Kidney capillary endothelial cell (primary cell): ENCODE measurements around the gene FRRS1L.

Experiments
- DNase-seq: peaks from one replicate; pipeline ENCODE4 v3.0.0-alpha.2; 2018; ENCODE audit warnings: low spot score

The FRRS1L gene

GRCh38 chr9:109166771-109167601, at the start of gene FRRS1L:
Gene FRRS1L, minus strand, starts transcription at chr9:109167249. Its CDS starts 111 bp downstream, at chr9:109167138.
- DNase-seq: no peak

- no peak for DNase-seq
Observed at GRCh38 chr9:109214414-109214813, 47.4 kb upstream of the FRRS1L start.

GRCh38 chr9:109213285-109214121, 46.5 kb upstream of the FRRS1L start:
- DNase-seq: no peak

GRCh38 chr9:109212768-109213167, 45.7 kb upstream of the FRRS1L start:
- no peak for DNase-seq

GRCh38 chr9:109206670-109207069, 39.6 kb upstream of the FRRS1L start:
- DNase-seq: no peak

GRCh38 chr9:109205526-109205925, 38.5 kb upstream of the FRRS1L start:
- DNase-seq: no peak

- DNase-seq: no peak
Observed at GRCh38 chr9:109203761-109204360, 36.8 kb upstream of the FRRS1L start.

- no peak for DNase-seq
Observed at GRCh38 chr9:109199676-109200075, 32.6 kb upstream of the FRRS1L start.

GRCh38 chr9:109198736-109199382, 31.8 kb upstream of the FRRS1L start:
- no peak for DNase-seq

GRCh38 chr9:109193974-109194556, 27.0 kb upstream of the FRRS1L start:
- no peak for DNase-seq

GRCh38 chr9:109192732-109193361, 25.8 kb upstream of the FRRS1L start:
- peak; percentile 12 for DNase-seq

GRCh38 chr9:109191746-109192145, 24.7 kb upstream of the FRRS1L start:
- no peak for DNase-seq

GRCh38 chr9:109190151-109190550, 23.1 kb upstream of the FRRS1L start:
- DNase-seq: peak; percentile 82

- DNase-seq: no peak
Observed at GRCh38 chr9:109186857-109187520, 19.9 kb upstream of the FRRS1L start.

GRCh38 chr9:109182940-109183798, 16.1 kb upstream of the FRRS1L start:
- peak; percentile 20 for DNase-seq

- no peak for DNase-seq
Observed at GRCh38 chr9:109182550-109182939, 15.5 kb upstream of the FRRS1L start.

GRCh38 chr9:109181284-109181683, 14.2 kb upstream of the FRRS1L start:
- no peak for DNase-seq

GRCh38 chr9:109179801-109180523, 12.9 kb upstream of the FRRS1L start:
- no peak for DNase-seq

GRCh38 chr9:109176963-109177362, 9.9 kb upstream of the FRRS1L start:
- no peak for DNase-seq
